Effector memory CD4-positive, alpha-beta T cell (primary cell): Measurements from ENCODE around the gene ARHGAP9.
"Not testable (repeated sequence)": the region's sequence is repeated elsewhere in the genome, so short reads cannot be mapped to it uniquely, and the experiment has no call there.

Experiments
- DNase-seq, 3 donors: peaks; one replicate each; pipeline ENCODE4 v3.0.0-alpha.2; 2020
- H3K27ac ChIP-seq: 2 replicates; pipeline ENCODE4 v1.7.0; 2013; ENCODE audit warnings: mild to moderate bottlenecking, low read length, moderate library complexity; ENCODE audit not compliant: insufficient read depth, poor library complexity, severe bottlenecking
- H3K27me3 ChIP-seq: replicated peaks from 2 replicates; pipeline ENCODE4 v1.7.0; 2013; ENCODE audit warnings: mild to moderate bottlenecking, low read length; ENCODE audit not compliant: insufficient read depth, control insufficient read depth, poor library complexity, severe bottlenecking
- H3K36me3 ChIP-seq: 2 replicates; pipeline ENCODE4 v1.7.0; 2013; ENCODE audit warnings: mild to moderate bottlenecking, low read length, moderate library complexity; ENCODE audit not compliant: control insufficient read depth, insufficient read depth
- H3K4me1 ChIP-seq: 2 replicates; pipeline ENCODE4 v1.7.0; 2013; ENCODE audit warnings: low read length, mild to moderate bottlenecking; ENCODE audit not compliant: control insufficient read depth, insufficient read depth, poor library complexity, severe bottlenecking
- H3K4me3 ChIP-seq: 2 replicates; pipeline ENCODE4 v1.7.0; 2013; ENCODE audit warnings: low read length, low read depth, mild to moderate bottlenecking; ENCODE audit not compliant: insufficient read depth, poor library complexity, severe bottlenecking
- H3K9me3 ChIP-seq: 2 replicates; pipeline ENCODE4 v1.7.0; 2013; ENCODE audit warnings: mild to moderate bottlenecking, low read length, moderate library complexity; ENCODE audit not compliant: control insufficient read depth

The ARHGAP9 gene

GRCh38 chr12:57522887-57523705 lies 43.4 kb upstream of the ARHGAP9 start:
- peak in 2 of 3 donors; percentile 52 to 53 for DNase-seq
- peaks cover 39% of the 10 kb centered on the region for H3K4me1 ChIP-seq
- no peaks in the 10 kb centered on the region for H3K9me3 ChIP-seq
- H3K4me3 ChIP-seq: peak overlapping the region; percentile 44
- H3K27ac ChIP-seq: peak overlapping the region; percentile 89
- no peaks in the 10 kb centered on the region for H3K27me3 ChIP-seq
- peaks cover 31% of the 10 kb centered on the region for H3K36me3 ChIP-seq

- peaks cover 25% of the 10 kb centered on the region for H3K36me3 ChIP-seq
- H3K27me3 ChIP-seq: no peaks in the 10 kb centered on the region
- peak within 1 kb of the TSS; percentile 44 for H3K4me3 ChIP-seq
- peak within 1 kb of the TSS; percentile 89 for H3K27ac ChIP-seq
- no peaks in the 10 kb centered on the region for H3K9me3 ChIP-seq
- peaks cover 39% of the 10 kb centered on the region for H3K4me1 ChIP-seq
- DNase-seq: peak; percentile 83 to 92 (median 88)
Measured at GRCh38 chr12:57522011-57522886, 42.6 kb upstream of the ARHGAP9 start, which contains the start of gene MBD6. Gene MBD6, plus strand, starts transcription at chr12:57522824. Its CDS starts 1,480 bp downstream, at chr12:57524304.

- H3K4me3 ChIP-seq: peak overlapping the region; percentile 41
- H3K4me1 ChIP-seq: peaks cover 39% of the 10 kb centered on the region
- no peak for DNase-seq
Measured at GRCh38 chr12:57521525-57522010, 41.9 kb upstream of the ARHGAP9 start.

GRCh38 chr12:57520053-57520818 lies 40.6 kb upstream of the ARHGAP9 start, which contains the start of gene DDIT3:
Gene DDIT3, minus strand, starts transcription at chr12:57520514. Its CDS starts 3,108 bp downstream, at chr12:57517406.
- H3K4me3 ChIP-seq: peak within 1 kb of the TSS; percentile 71
- H3K36me3 ChIP-seq: peaks cover 27% of the 10 kb centered on the region
- H3K9me3 ChIP-seq: no peaks in the 10 kb centered on the region
- no peaks in the 10 kb centered on the region for H3K27me3 ChIP-seq
- H3K27ac ChIP-seq: peak within 1 kb of the TSS; percentile 95
- peak; percentile 99 to 100 (median 100) for DNase-seq
- H3K4me1 ChIP-seq: peaks cover 39% of the 10 kb centered on the region

More at GRCh38 chr12:57521525-57522010, 41.9 kb upstream of the ARHGAP9 start:
- Histone ChIP-seq H3K27ac (peak overlapping the region; percentile 89), H3K36me3 (peaks cover 25% of the 10 kb centered on the region), H3K27me3 (no peaks in the 10 kb centered on the region), H3K9me3 (no peaks in the 10 kb centered on the region)

- Histone ChIP-seq H3K4me3 (peak overlapping the region; percentile 71), H3K27me3 (no peaks in the 10 kb centered on the region), H3K9me3 (no peaks in the 10 kb centered on the region), H3K4me1 (peaks cover 39% of the 10 kb centered on the region), H3K27ac (peak overlapping the region; percentile 95), H3K36me3 (peaks cover 28% of the 10 kb centered on the region)
- peak in 1 of 3 donors; percentile 15 for DNase-seq
Measured at GRCh38 chr12:57519796-57520052, 40.1 kb upstream of the ARHGAP9 start.

GRCh38 chr12:57518920-57519795 lies 39.5 kb upstream of the ARHGAP9 start:
- H3K36me3 ChIP-seq: peaks cover 34% of the 10 kb centered on the region
- no peaks in the 10 kb centered on the region for H3K9me3 ChIP-seq
- H3K4me1 ChIP-seq: peaks cover 35% of the 10 kb centered on the region
- peak overlapping the region; percentile 71 for H3K4me3 ChIP-seq
- H3K27ac ChIP-seq: peak overlapping the region; percentile 95
- no peaks in the 10 kb centered on the region for H3K27me3 ChIP-seq
- DNase-seq: no peak

- H3K4me1 ChIP-seq: peaks cover 27% of the 10 kb centered on the region
- no peaks in the 10 kb centered on the region for H3K9me3 ChIP-seq
- peaks cover 38% of the 10 kb centered on the region for H3K36me3 ChIP-seq
- peak overlapping the region; percentile 95 for H3K27ac ChIP-seq
- DNase-seq: no peak
- no peaks in the 10 kb centered on the region for H3K27me3 ChIP-seq
- no peak overlapping the region for H3K4me3 ChIP-seq
Measured at GRCh38 chr12:57518176-57518919, 38.7 kb upstream of the ARHGAP9 start.

GRCh38 chr12:57517718-57518117 lies 38.1 kb upstream of the ARHGAP9 start:
- H3K27ac ChIP-seq, H3K4me3 ChIP-seq, DNase-seq, H3K9me3 ChIP-seq, H3K27me3 ChIP-seq: not testable (repeated sequence)
- peaks cover 44% of the 10 kb centered on the region for H3K36me3 ChIP-seq
- peaks cover 26% of the 10 kb centered on the region for H3K4me1 ChIP-seq
